Suppressor macrophage treated with lipopolysaccharide for 4 hours (primary cell): ENCODE data around the gene SMARCE1.
"Not testable (repeated sequence)": the region's sequence is repeated elsewhere in the genome, so short reads cannot be mapped to it uniquely, and the experiment has no call there.

Source experiments
- DNase-seq: peaks from one replicate; pipeline ENCODE4 v3.0.0-alpha.2; 2020

Gene SMARCE1

GRCh38 chr17:40608061-40608581 is 39.5 kb downstream of the SMARCE1 start:
- DNase-seq: no peak

GRCh38 chr17:40607641-40608040 is 40.0 kb downstream of the SMARCE1 start:
- no peak for DNase-seq

- no peak for DNase-seq
These were observed 40.9 kb downstream of the SMARCE1 start for GRCh38 chr17:40606548-40607353.

GRCh38 chr17:40605306-40605705 is 42.3 kb downstream of the SMARCE1 start:
- no peak for DNase-seq

- no peak for DNase-seq
These were observed 43.1 kb downstream of the SMARCE1 start for GRCh38 chr17:40604327-40605080.

GRCh38 chr17:40602445-40603443 is 44.9 kb downstream of the SMARCE1 start:
- DNase-seq: no peak

GRCh38 chr17:40600486-40601046 is 47.1 kb downstream of the SMARCE1 start:
- DNase-seq: no peak

GRCh38 chr17:40599468-40599763 is 48.2 kb downstream of the SMARCE1 start:
- no peak for DNase-seq

- DNase-seq: peak; percentile 94
These were observed 48.8 kb downstream of the SMARCE1 start for GRCh38 chr17:40598619-40599467.

GRCh38 chr17:40598301-40598618 is 49.4 kb downstream of the SMARCE1 start:
- no peak for DNase-seq

GRCh38 chr17:40597556-40598300 is 49.9 kb downstream of the SMARCE1 start:
- DNase-seq: no peak

- DNase-seq: no peak
These were observed 50.5 kb downstream of the SMARCE1 start for GRCh38 chr17:40597156-40597555.

- DNase-seq: no peak
These were observed 51.2 kb downstream of the SMARCE1 start for GRCh38 chr17:40596261-40596919.

GRCh38 chr17:40590742-40591141 is 56.9 kb downstream of the SMARCE1 start:
- no peak for DNase-seq

- DNase-seq: no peak
These were observed 59.1 kb downstream of the SMARCE1 start for GRCh38 chr17:40588552-40588951.

GRCh38 chr17:40586264-40586663 is 61.4 kb downstream of the SMARCE1 start:
- not testable (repeated sequence) for DNase-seq

GRCh38 chr17:40584950-40585349 is 62.7 kb downstream of the SMARCE1 start:
- not testable (repeated sequence) for DNase-seq

- DNase-seq: no peak
These were observed 65.2 kb downstream of the SMARCE1 start for GRCh38 chr17:40582328-40582901.

- no peak for DNase-seq
These were observed 67.5 kb downstream of the SMARCE1 start for GRCh38 chr17:40580140-40580539.

- DNase-seq: no peak
These were observed 68.1 kb downstream of the SMARCE1 start for GRCh38 chr17:40579471-40579870.
